Panc1 (cell line): ENCODE results near the gene RCCD1.

ENCODE experiments used
- CTCF ChIP-seq: fragments of 450-650 bp; IDR thresholded peaks from 2 replicates; pipeline ENCODE4 v1.5.1; 2017; ENCODE audit warnings: mild to moderate bottlenecking
- SIN3A ChIP-seq: IDR thresholded peaks from 2 replicates; pipeline ENCODE4 v1.6.1; 2012; ENCODE audit warnings: low read depth, mild to moderate bottlenecking, low read length, moderate library complexity, borderline replicate concordance; ENCODE audit not compliant: insufficient read depth

- no peak for TF ChIP-seq CTCF
- no peak for TF ChIP-seq SIN3A
Observed at GRCh38 chr15:90933301-90933700, 21.4 kb upstream of the RCCD1 start.
